Stimulated activated CD4-positive, alpha-beta T cell treated with anti-CD3 and anti-CD28 coated beads, TNF-alpha, amount 100 ng/mL, for 24 hours (primary cell): ENCODE results near the gene AGK.

ENCODE experiments used
- DNase-seq, 3 experiments: peaks; one replicate each; pipeline ENCODE4 v3.0.0-alpha.2; 2020; ENCODE audit warnings: low read depth in 3 of 3

AGK gene

GRCh38 chr7:141704112-141704511 is 152.9 kb downstream of the AGK start:
- no peak for DNase-seq

- DNase-seq = no peak
Measured at GRCh38 chr7:141704741-141705140, 153.5 kb downstream of the AGK start.
